H1 (cell line): ENCODE results near the gene LKAAEAR1. TPM values are rescaled to one million over a fixed set of nuclear protein-coding genes. Genes with fewer than 3 reads are reported as not detected.
A peak's percentile ranks its signal among the peaks of the same experiment; 100 is the strongest.

ENCODE experiments used
- CTCF ChIA-PET: fragments of 300-600 bp; sonication (Branson Sonifier 250); formaldehyde crosslinking; loops from one replicate; lab custom pipeline; 2021; ENCODE audit not compliant: partially characterized antibody; lab: Charles Lee
- POLR2A ChIA-PET: fragments of 300-600 bp; sonication (Branson Sonifier 250); formaldehyde crosslinking; loops from one replicate; lab custom pipeline; 2021; ENCODE audit warnings: inconsistent platforms; ENCODE audit not compliant: partially characterized antibody; lab: Charles Lee
- DNase-seq, 2 experiments: peaks; one replicate each; pipeline versions ENCODE4 v3.0.0 to v3.0.0-alpha.2; 2010 to 2022; ENCODE audit warnings: low spot score in 2 of 2, low read depth in 1 of 2, mixed read lengths in 1 of 2
- FAIRE-seq: peaks from 2 replicates; lab custom pipeline; 2011; peaks lifted over from hg19 to GRCh38; lab: Jason Lieb, UNC
- H2AFZ ChIP-seq: 2 replicates; pipeline ENCODE4 v1.8.1; 2012; ENCODE audit warnings: low read length, inconsistent platforms
- H2AK5ac ChIP-seq: 2 replicates; pipeline ENCODE4 v1.6.1; 2013; ENCODE audit warnings: low read depth, low read length
- H2BK120ac ChIP-seq: replicated peaks from 2 replicates; pipeline ENCODE3; 2013; ENCODE audit warnings: low read depth, low read length, inconsistent platforms
- H2BK12ac ChIP-seq: 2 replicates; pipeline ENCODE4 v1.6.1; 2013; ENCODE audit warnings: low read depth, low read length
- H2BK15ac ChIP-seq: 2 replicates; pipeline ENCODE4 v1.6.1; 2013; ENCODE audit warnings: low read length
- H2BK20ac ChIP-seq: 2 replicates; pipeline ENCODE4 v1.6.1; 2013; ENCODE audit warnings: low read length
- H2BK5ac ChIP-seq: 2 replicates; pipeline ENCODE4 v1.6.1; 2013; ENCODE audit warnings: low read depth, low read length
- H3K14ac ChIP-seq: 2 replicates; pipeline ENCODE4 v1.6.1; 2013; ENCODE audit warnings: inconsistent platforms; ENCODE audit not compliant: insufficient read length
- H3K18ac ChIP-seq: 2 replicates; pipeline ENCODE4 v1.6.1; 2013; ENCODE audit warnings: low read length; ENCODE audit errors: extremely low read depth
- H3K23ac ChIP-seq: 2 replicates; pipeline ENCODE4 v1.6.1; 2013; ENCODE audit warnings: inconsistent platforms; ENCODE audit not compliant: insufficient read length
- H3K23me2 ChIP-seq: 2 replicates; pipeline ENCODE4 v1.6.1; 2013; ENCODE audit warnings: low read depth, low read length
- H3K27ac ChIP-seq: 2 replicates; pipeline ENCODE4 v1.6.1; 2011; ENCODE audit warnings: low read depth, low read length, inconsistent platforms
- H3K27me3 ChIP-seq, 4 experiments: replicated peaks in 1 of 4; 1 replicate in 1 of 4; 2 replicates in 3 of 4; pipeline versions ENCODE4 v1.6.1 to v1.8.1; 2011 to 2013; ENCODE audit warnings: low read length in 3 of 4, mild to moderate bottlenecking in 3 of 4, inconsistent platforms in 2 of 4, mixed read lengths in 2 of 4, moderate library complexity in 1 of 4; ENCODE audit not compliant: control insufficient read depth in 3 of 4, insufficient read depth in 3 of 4; ENCODE audit errors: extremely low read depth in 1 of 4
- H3K36me3 ChIP-seq, 4 experiments: 2 replicates each; pipeline versions ENCODE4 v1.6.1 to v1.8.1; 2011 to 2013; ENCODE audit warnings: mild to moderate bottlenecking in 4 of 4, low read length in 3 of 4, moderate library complexity in 2 of 4, control low read depth in 1 of 4, inconsistent platforms in 1 of 4; ENCODE audit not compliant: insufficient read depth in 4 of 4, control insufficient read depth in 2 of 4
- H3K4ac ChIP-seq: replicated peaks from 2 replicates; pipeline ENCODE3; 2013; ENCODE audit warnings: low read length, low read depth, mixed read lengths, inconsistent platforms; ENCODE audit not compliant: insufficient read length
- H3K4me1 ChIP-seq, 4 experiments: replicated peaks in 1 of 4; 1 replicate in 1 of 4; 2 replicates in 3 of 4; pipeline versions ENCODE4 v1.6.1 to v1.8.1; 2011 to 2013; ENCODE audit warnings: low read length in 3 of 4, inconsistent platforms in 2 of 4, mixed read lengths in 1 of 4; ENCODE audit not compliant: insufficient read depth in 4 of 4, control insufficient read depth in 3 of 4
- H3K4me2 ChIP-seq, 2 experiments: 2 replicates each; pipeline versions ENCODE4 v1.6.1 to v1.8.1; 2011 to 2013; ENCODE audit warnings: low read depth in 2 of 2, low read length in 2 of 2, control low read depth in 1 of 2, inconsistent platforms in 1 of 2, mild to moderate bottlenecking in 1 of 2; ENCODE audit not compliant: insufficient read depth in 1 of 2
- H3K4me3 ChIP-seq, 4 experiments: fragments of 200-600, 300-600 bp in 1 of 4; sonication (generic), shearing (Covaris generic), sonication (Bioruptor Twin) in 1 of 4; 2 replicates each; pipeline versions ENCODE4 v1.5.1 to v1.8.1; 2011 to 2016; ENCODE audit warnings: low read length in 4 of 4, low read depth in 3 of 4, control low read depth in 2 of 4, inconsistent platforms in 2 of 4, mild to moderate bottlenecking in 2 of 4, mixed read lengths in 1 of 4, moderate library complexity in 1 of 4; ENCODE audit not compliant: insufficient read depth in 2 of 4; ENCODE audit errors: extremely low read depth in 1 of 4
- H3K56ac ChIP-seq: replicated peaks from 2 replicates; pipeline ENCODE3; 2013; ENCODE audit warnings: low read depth, mild to moderate bottlenecking, mixed read lengths, low read length, inconsistent platforms; ENCODE audit not compliant: insufficient read length
- H3K79me1 ChIP-seq: 2 replicates; pipeline ENCODE4 v1.6.1; 2013; ENCODE audit warnings: low read depth, low read length, control low read depth
- H3K79me2 ChIP-seq, 2 experiments: 2 replicates each; pipeline versions ENCODE4 v1.6.1 to v1.8.1; 2012 to 2013; ENCODE audit warnings: low read length in 2 of 2, mild to moderate bottlenecking in 2 of 2, inconsistent platforms in 1 of 2; ENCODE audit not compliant: insufficient read depth in 2 of 2, control insufficient read depth in 1 of 2
- H3K9ac ChIP-seq, 4 experiments: replicated peaks in 1 of 4; 1 replicate in 1 of 4; 2 replicates in 3 of 4; pipeline versions ENCODE4 v1.6.1 to v1.8.1; 2011 to 2013; ENCODE audit warnings: low read depth in 3 of 4, low read length in 3 of 4, control low read depth in 2 of 4, mild to moderate bottlenecking in 2 of 4, moderate library complexity in 2 of 4, inconsistent platforms in 1 of 4; ENCODE audit errors: extremely low read depth in 1 of 4
- H3K9me3 ChIP-seq, 2 experiments: 2 replicates each; pipeline versions ENCODE4 v1.6.1 to v1.8.1; 2012 to 2013; ENCODE audit warnings: mild to moderate bottlenecking in 2 of 2, moderate library complexity in 2 of 2, control low read depth in 1 of 2, inconsistent platforms in 1 of 2, low read depth in 1 of 2, low read length in 1 of 2, mixed read lengths in 1 of 2; ENCODE audit not compliant: insufficient read depth in 2 of 2
- H4K20me1 ChIP-seq, 2 experiments: replicated peaks in 1 of 2; 2 replicates each; pipeline versions ENCODE3 to v1.8.1; 2011 to 2013; ENCODE audit warnings: inconsistent platforms in 2 of 2, low read length in 2 of 2, mild to moderate bottlenecking in 1 of 2; ENCODE audit not compliant: insufficient read depth in 2 of 2, control insufficient read depth in 1 of 2
- H4K5ac ChIP-seq: 2 replicates; pipeline ENCODE4 v1.6.1; 2013; ENCODE audit warnings: low read length, low read depth, mixed read lengths, inconsistent platforms; ENCODE audit not compliant: insufficient read length
- H4K8ac ChIP-seq: 2 replicates; pipeline ENCODE4 v1.8.0; 2013; ENCODE audit warnings: mild to moderate bottlenecking, moderate library complexity, low read length, inconsistent platforms; ENCODE audit not compliant: insufficient read depth; ENCODE audit errors: extremely low read depth
- H4K91ac ChIP-seq: replicated peaks from 2 replicates; pipeline ENCODE3; 2013; ENCODE audit warnings: low read length, mixed read lengths, inconsistent platforms; ENCODE audit not compliant: insufficient read length
- BCL11A ChIP-seq, 2 experiments: IDR thresholded peaks; one replicate each; pipeline ENCODE4 v1.6.1; 2011; ENCODE audit warnings: low read depth in 2 of 2, low read length in 2 of 2, mild to moderate bottlenecking in 2 of 2
- EP300 ChIP-seq, 2 experiments: IDR thresholded peaks; 1 replicate in 1 of 2; 2 replicates in 1 of 2; pipeline ENCODE4 v1.6.1; 2011 to 2012; ENCODE audit warnings: low read depth in 2 of 2, low read length in 2 of 2, mild to moderate bottlenecking in 2 of 2, borderline replicate concordance in 1 of 2, inconsistent platforms in 1 of 2, moderate library complexity in 1 of 2
- EZH2 ChIP-seq: fragments of 200-600 bp; sonication (generic); IDR thresholded peaks from 2 replicates; pipeline ENCODE4 v1.7.1; 2012; ENCODE audit warnings: low read depth, mild to moderate bottlenecking, moderate library complexity, low read length, inconsistent platforms; ENCODE audit not compliant: severe bottlenecking
- HDAC6 ChIP-seq: IDR thresholded peaks from one replicate; pipeline ENCODE4 v1.7.1; 2012; ENCODE audit warnings: low read depth, mild to moderate bottlenecking, inconsistent platforms, low read length, moderate library complexity
- RXRA ChIP-seq: IDR thresholded peaks from 2 replicates; pipeline ENCODE4 v1.6.1; 2011; ENCODE audit warnings: low read depth, mild to moderate bottlenecking, low read length, moderate library complexity; ENCODE audit not compliant: insufficient read depth
- SIN3A ChIP-seq, 2 experiments: IDR thresholded peaks in 1 of 2; conservative IDR thresholded peaks in 1 of 2; 2 replicates each; pipeline ENCODE4 v1.6.1; 2011 to 2012; ENCODE audit warnings: low read length in 2 of 2, improper control_type of control experiment in 1 of 2, low read depth in 1 of 2, mild to moderate bottlenecking in 1 of 2
- SP2 ChIP-seq: IDR thresholded peaks from 2 replicates; pipeline ENCODE4 v1.6.1; 2012; ENCODE audit warnings: mild to moderate bottlenecking, low read length, inconsistent platforms
- SP4 ChIP-seq: IDR thresholded peaks from 2 replicates; pipeline ENCODE4 v1.6.1; 2012; ENCODE audit warnings: low read length, inconsistent platforms
- WGBS, 2 experiments: shearing (Covaris generic) in 1 of 2; methylation state at CpG; one replicate each; pipeline versions ENCODE4 v1.1.6 to v1.1.7; 2013 to 2015; ENCODE audit warnings: low lambda C conversion rate in 2 of 2, mixed read lengths in 2 of 2, inconsistent platforms in 1 of 2, low coverage in 1 of 2, missing lambda C conversion rate in 1 of 2; ENCODE audit not compliant: insufficient replicate concordance in 2 of 2, insufficient coverage in 1 of 2, insufficient read length in 1 of 2; ENCODE audit errors: extremely low coverage in 1 of 2, missing lambda C conversion rate in 1 of 2; 5-methylcytosine and 5-hydroxymethylcytosine counted together
- polyA plus RNA-seq, 7 experiments: library from polyadenylated mRNA; depleted of rRNA in 3 of 7; stranded (reverse) in 5 of 7; unstranded in 2 of 7; fragments of >200 nt in 5 of 7; fragments of 200-250 nt in 2 of 7; gene quantifications; 1 replicate in 5 of 7; 2 replicates in 1 of 7; 4 replicates in 1 of 7; pipeline versions ENCODE4 v1.2.1 to v1.2.3, GENCODE V29; 2011 to 2013; ENCODE audit warnings: missing spikeins in 2 of 7, mixed read lengths in 2 of 7
- total RNA-seq: library from RNA; stranded (reverse); fragmentation: NEBNext Ultra II Directional; extraction: Animal tissue kit (Norgen Biotek cat#: 25700); gene quantifications from 2 replicates; pipeline ENCODE4 v1.2.1, GENCODE V29; 2021

Gene LKAAEAR1
- total and polyA plus RNA-seq, 2 of the 8 experiments (the other 6 are each of a cell fraction or from before 2014, with no cell fraction given), result 0.41 to 0.53 TPM

DNA sequence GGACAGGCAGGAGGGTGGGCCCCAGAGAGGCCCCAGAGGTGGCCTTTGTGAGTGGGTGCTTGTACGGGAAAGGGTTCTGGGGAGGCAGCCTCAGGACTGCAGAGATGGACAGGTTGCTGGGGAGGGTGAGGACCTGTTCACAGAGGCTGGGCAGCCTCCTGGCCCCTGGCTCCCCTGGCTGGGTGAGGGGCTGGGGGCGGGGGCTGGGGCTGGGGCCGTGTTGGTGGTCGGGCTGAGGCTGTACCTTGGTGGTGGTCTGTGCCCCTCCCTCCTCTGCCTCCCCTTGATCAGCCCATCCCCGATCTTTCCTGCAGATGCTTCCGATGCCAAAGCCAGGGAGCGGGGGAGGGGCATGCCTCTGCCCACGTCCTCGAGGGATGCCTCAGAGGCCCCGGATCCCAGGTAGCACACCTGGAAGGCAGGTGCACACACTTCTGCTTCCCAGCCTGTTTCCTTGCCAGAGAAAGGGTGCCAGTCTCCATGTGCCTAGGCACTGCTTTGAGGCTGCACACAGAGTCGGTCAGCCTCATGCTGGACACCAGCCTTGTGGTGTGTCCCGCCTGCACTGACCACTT lies 16.4 kb downstream of the LKAAEAR1 start:
- WGBS, 2 experiments, result 87% methylated on average over 7 of the region's 12 CpGs; no CpG with 5 or more reads in 1 of the 2 experiments
- Histone ChIP-seq H3K4me3 (no peak overlapping the region), H3K79me2 (no peaks in the 10 kb centered on the region), H3K4me2 (no peak overlapping the region), H4K8ac (no peak overlapping the region), H4K5ac (no peak overlapping the region), H3K27me3 (no peaks in the 10 kb centered on the region), H3K27ac (no peak overlapping the region), H3K4me1 (peaks cover 3 to 20% (median 7%) of the 10 kb centered on the region in 4 experiments), H2BK5ac (peak overlapping the region; percentile 52; the same call in 1 of the 2 replicates), H3K9me3 (no peaks in the 10 kb centered on the region), H4K20me1 (peaks cover 2 to 10% of the 10 kb centered on the region in 2 experiments), H3K14ac (no peak overlapping the region), H3K23ac (no peak overlapping the region), H2AK5ac (0 out of 2 replicates have a peak overlapping the region, but pooled peaks have one; percentile 65), H2BK20ac (no peak overlapping the region), H3K4ac (no peak overlapping the region), H2BK120ac (no peak overlapping the region), H4K91ac (no peak overlapping the region), H3K56ac (no peak overlapping the region), H2BK12ac (peak overlapping the region; percentile 44; the same call in 1 of the 2 replicates), H3K23me2 (peaks cover 2% of the 10 kb centered on the region; the same call in 1 of the 2 replicates), H2AFZ (no peak overlapping the region), H3K36me3 (0 out of 8 replicates have a peak, but pooled peaks cover 0 to 3% (median 0%) of the 10 kb centered on the region in 4 experiments), H3K79me1 (0 out of 2 replicates have a peak, but pooled peaks cover 3% of the 10 kb centered on the region), H3K9ac (no peak overlapping the region), H2BK15ac (no peak overlapping the region), H3K18ac (no peak overlapping the region)
- no peak for DNase-seq
- POLR2A ChIA-PET, result interaction anchor here (1.0 to 4.5 kb wide), 4 partner anchors 10 to 53 kb away, joined by 4 to 27 read pairs (median 4); partner anchors contain the start of genes OPRL1 and RGS19
- CTCF ChIA-PET, result interaction anchor here (0.8 to 3.1 kb wide), 10 partner anchors 10 to 49 kb away, joined by 3 to 33 read pairs (median 8); partner anchors contain the start of genes C20orf204, LKAAEAR1, OPRL1 and RGS19
- no peak for TF ChIP-seq HDAC6
- no peak for TF ChIP-seq EP300 (IDR thresholded peaks at IDR 0.05; ENCODE audit: borderline replicate concordance in 1 of 2, low read depth in 2 of 2, low read length in 2 of 2)
- TF ChIP-seq SP2, result no peak
- TF ChIP-seq EZH2, result no peak
- TF ChIP-seq SP4, result no peak
- no peak for TF ChIP-seq SIN3A (conservative IDR thresholded peaks at IDR 0.05 in 1 of 2, IDR thresholded peaks at IDR 0.05 in 1 of 2; ENCODE audit: low read depth in 1 of 2, low read length in 2 of 2)
- TF ChIP-seq RXRA, result no peak
- no peak for TF ChIP-seq BCL11A (IDR thresholded peaks at IDR 0.05; ENCODE audit: low read depth in 2 of 2, low read length in 2 of 2)
- no peak for FAIRE-seq
